ENCODE results near the gene LRRC45.
A peak's percentile ranks its signal among the peaks of the same experiment; 100 is the strongest.

LRRC45 gene

DNA sequence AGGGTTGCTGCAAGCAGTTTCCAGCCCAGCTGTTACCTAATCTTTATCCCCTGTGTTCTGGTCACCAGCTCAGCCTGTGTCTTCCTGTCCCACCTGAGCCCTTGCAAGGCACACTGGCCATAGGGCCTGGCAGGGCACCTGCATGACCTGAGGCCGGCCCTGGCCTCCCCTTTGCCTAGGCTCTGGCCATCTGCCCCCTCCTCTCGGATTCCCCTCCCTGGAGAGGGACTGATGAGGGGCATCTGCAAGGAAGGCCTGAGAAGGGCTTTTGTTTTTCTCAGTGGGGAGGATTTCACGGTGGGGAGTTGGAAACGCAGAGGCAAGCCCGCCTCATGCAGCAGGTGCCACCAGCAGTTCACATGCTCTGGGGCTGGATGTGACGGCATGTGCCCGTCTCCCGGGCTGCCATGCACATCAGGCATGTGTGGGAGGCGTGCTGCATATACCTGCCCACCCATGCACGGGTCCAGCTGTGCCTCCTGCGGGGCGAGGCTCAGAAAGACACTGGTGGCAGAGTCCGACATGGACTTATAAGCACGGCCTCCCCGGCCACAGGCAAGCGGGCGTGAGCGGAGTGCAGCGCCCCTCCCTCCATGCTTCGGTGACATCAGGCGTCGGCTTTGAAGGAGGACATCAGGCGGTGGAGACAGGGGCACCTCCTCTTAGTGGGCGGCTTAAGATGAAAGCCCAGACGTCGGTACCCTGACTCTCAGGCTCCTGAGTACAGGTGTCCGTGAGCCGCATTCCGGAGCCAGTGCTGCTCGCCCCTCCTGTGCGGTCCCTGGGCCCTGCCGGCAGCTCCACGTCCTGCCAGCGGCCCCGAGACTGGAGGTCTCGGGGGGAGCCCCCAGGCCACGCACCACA, 29.1 kb upstream of the LRRC45 start:
- DNase-seq (ENCODE audit: low read depth in 2 of 2) = no peak

GRCh38 chr17:81994593-81995462, 28.3 kb upstream of the LRRC45 start:
- DNase-seq (ENCODE audit: low read depth in 2 of 2) = no peak

GRCh38 chr17:81995463-81996231, 27.5 kb upstream of the LRRC45 start:
- DNase-seq (ENCODE audit: low read depth in 2 of 2) = no peak

GRCh38 chr17:81996232-81996756, 26.8 kb upstream of the LRRC45 start:
- DNase-seq (ENCODE audit: low read depth in 2 of 2) = no peak

DNA sequence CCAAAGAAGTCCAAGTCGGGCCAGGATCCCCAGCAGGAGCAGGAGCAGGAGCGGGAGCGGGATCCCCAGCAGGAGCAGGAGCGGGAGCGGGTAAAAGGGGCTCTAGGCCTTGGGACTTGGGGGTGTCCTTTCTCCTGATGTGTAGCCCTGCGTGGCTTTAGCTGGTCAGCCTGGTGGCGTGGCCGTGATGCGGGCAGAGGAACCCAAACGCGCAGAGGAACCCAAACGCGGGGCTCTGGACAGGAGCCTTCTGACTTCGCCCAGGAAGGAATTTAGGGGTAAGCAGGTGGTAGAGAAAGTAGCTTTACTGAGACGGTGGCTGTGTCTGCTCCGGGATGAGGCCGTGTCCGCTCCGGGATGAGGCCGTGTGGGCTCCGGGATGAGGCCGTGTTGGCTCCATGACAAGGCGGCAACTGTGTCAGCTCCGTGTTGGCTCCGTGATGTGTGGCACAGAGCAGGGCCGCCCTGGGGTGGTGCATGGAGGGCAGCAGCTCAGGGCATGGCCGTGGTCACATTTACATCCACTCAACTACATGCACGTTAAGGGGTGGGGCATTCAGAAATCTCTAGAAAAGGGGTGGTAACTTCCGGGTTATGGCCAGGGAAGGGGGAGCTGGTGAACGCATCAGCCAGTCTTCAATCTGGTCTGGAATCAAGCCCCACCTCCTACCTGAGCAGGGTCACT, 26.2 kb upstream of the LRRC45 start:
- no peak for DNase-seq (ENCODE audit: low read depth in 2 of 2)

DNA sequence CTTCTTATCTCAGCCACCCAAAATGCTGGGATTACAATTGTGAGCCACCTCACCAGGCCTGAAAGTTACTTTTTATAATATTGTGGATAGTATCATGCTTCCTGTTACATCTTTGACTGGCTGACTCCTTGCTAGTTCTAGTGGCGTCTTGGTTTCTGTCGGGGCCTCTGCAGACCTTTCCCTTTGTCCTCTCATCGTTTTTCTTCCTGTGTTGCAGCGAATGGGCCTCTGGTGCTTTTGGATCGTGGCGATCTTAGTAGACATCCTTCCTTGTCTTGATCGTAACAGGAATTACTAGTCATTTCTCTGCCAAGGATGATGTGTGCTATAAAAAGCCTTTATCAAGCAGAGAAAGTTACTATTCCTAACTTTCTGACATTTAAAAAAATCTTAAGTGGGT, 24.9 kb upstream of the LRRC45 start:
- no peak for DNase-seq (ENCODE audit: low read depth in 2 of 2)

DNA sequence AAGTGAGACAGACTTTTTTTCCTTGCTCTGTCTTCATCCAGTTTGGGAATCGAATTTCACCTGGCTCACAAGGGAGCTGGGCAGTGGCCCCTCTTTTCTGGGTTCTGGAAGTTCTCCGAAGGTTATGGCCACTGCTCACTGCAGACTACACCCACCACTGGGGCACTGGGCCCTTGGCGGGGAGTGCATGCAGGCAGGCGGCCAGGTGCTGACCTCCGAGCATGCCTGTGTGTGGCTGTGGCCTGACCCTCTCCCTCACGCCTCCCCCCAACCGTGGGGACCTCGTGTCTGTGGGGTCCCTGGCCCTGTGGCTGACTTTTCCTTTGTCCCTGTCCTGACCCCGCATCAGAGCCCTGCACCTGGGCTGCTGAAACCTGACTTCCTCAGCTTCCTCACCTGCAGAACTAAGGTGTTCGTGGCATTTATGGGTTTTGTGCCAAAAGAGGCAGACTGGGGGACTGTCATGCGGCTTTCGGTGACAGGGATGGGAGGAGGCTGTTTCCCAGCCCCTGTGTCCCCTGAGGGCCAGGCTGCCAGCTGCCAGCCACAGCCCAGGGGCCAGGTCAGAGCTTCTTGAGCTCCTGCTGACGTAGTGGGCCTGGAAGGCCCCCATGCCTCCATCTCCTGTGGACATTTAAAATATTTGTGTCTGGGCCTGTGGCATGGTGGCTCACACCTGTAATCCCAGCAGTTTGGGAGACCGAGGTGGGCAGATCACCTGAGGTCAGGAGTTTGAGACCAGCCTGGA, 24.2 kb upstream of the LRRC45 start:
- no peak for DNase-seq (ENCODE audit: low read depth in 2 of 2)

DNA sequence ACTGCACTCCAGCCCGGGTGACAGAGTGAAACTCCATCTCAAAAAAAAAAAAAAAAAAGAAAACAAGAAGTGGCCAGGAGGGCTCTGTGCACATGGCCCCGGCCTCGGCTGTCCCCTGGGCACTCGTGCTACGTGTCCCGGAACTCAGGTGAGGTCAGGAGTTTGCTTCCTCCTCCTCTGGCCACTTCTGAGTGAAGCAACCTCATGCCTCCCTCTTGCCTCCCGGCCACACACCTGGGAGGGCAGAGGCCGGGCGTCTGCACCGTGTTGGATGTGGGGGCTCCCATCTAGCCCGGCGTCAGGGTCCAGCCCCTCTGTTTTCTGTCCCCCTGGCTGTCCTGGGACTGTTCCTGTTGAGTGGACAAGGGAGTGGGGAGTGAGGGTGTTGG, 23.5 kb upstream of the LRRC45 start:
- DNase-seq (ENCODE audit: low read depth in 2 of 2) = no peak

GRCh38 chr17:81999976-82000802, 22.9 kb upstream of the LRRC45 start:
- DNase-seq (ENCODE audit: low read depth in 2 of 2) = no peak

GRCh38 chr17:82000803-82001570, 22.1 kb upstream of the LRRC45 start:
- no peak for DNase-seq (ENCODE audit: low read depth in 2 of 2)

DNA sequence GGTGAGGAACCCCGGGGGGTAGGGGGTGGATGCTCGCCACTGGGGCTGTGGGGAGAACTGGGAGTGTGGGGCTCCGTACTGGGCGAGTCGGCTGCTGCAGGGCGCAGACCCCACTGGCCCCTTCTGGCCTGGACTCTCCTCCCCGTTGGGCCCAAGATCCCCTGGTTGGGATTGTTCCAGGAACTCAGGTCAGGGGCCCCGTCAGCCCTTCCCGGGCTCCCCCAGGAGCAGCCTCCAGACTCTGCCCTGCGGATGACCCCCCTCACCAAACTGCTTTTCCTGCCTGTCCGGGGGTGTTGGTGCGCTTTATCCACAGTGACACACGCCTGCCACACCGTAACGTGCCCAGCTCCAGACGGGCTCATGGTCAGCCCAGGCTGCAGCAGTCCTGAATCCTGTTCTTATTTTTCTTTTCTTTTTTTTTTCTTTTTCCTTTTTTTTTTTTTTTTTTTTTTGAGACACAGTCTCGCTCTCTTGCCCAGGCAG, 21.5 kb upstream of the LRRC45 start:
- no peak for DNase-seq (ENCODE audit: low read depth in 2 of 2)

- DNase-seq (ENCODE audit: low read depth in 2 of 2) = peak in 1 of 2 donors; percentile 36
Observed at GRCh38 chr17:82003411-82004381, 19.4 kb upstream of the LRRC45 start.

GRCh38 chr17:82004517-82005455, 18.3 kb upstream of the LRRC45 start:
- DNase-seq (ENCODE audit: low read depth in 2 of 2) = no peak

DNA sequence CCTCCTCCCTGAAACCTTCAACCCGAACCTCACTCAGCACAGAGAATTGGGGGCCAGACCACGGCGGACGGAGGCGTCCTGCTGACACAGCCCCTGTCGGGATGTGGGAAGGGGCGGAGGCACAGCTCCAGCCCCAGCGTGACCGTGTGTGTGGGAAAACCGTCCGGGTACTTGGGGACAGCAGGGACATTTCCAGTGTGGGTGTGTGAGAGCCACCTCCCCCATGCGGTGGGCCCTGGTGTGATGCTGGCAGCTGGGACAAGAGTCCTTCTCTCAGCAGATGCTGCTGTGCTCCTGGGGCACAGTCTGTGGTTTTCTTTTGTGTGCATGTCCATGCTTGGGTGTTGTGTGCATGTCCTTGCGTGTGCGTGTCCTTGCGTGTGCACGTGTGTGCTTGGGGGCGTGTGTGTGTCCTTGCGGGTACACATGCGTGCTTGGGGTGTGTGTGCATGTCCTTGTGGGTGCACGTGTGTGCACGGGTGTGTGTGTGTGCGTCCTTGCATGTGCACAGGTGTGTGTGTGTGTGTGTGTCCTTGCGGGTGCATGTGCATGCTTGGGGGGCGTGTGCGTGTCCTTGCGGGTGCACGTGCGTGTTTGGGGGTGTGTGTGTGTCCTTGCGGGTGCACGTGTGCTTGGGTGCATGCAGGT, 17.3 kb upstream of the LRRC45 start:
- DNase-seq (ENCODE audit: low read depth in 2 of 2) = no peak

- DNase-seq (ENCODE audit: low read depth in 2 of 2) = no peak
Observed at GRCh38 chr17:82006468-82007227, 16.5 kb upstream of the LRRC45 start.
